GM12873 (cell line): ENCODE data around the gene TBX10.

Experiments
- TF ChIP-seq, protein P1 (sequence below): IDR thresholded peaks from 2 replicates; pipeline ENCODE4 v1.5.1; 2012; ENCODE audit warnings: low read depth, mild to moderate bottlenecking, moderate library complexity, low read length, control low read depth; ENCODE audit not compliant: insufficient read depth; ENCODE audit errors: missing control alignments

The TBX10 gene

GRCh38 chr11:67636962-67637361, 2.6 kb downstream of the TBX10 start:
- TF ChIP-seq, protein P1, sequence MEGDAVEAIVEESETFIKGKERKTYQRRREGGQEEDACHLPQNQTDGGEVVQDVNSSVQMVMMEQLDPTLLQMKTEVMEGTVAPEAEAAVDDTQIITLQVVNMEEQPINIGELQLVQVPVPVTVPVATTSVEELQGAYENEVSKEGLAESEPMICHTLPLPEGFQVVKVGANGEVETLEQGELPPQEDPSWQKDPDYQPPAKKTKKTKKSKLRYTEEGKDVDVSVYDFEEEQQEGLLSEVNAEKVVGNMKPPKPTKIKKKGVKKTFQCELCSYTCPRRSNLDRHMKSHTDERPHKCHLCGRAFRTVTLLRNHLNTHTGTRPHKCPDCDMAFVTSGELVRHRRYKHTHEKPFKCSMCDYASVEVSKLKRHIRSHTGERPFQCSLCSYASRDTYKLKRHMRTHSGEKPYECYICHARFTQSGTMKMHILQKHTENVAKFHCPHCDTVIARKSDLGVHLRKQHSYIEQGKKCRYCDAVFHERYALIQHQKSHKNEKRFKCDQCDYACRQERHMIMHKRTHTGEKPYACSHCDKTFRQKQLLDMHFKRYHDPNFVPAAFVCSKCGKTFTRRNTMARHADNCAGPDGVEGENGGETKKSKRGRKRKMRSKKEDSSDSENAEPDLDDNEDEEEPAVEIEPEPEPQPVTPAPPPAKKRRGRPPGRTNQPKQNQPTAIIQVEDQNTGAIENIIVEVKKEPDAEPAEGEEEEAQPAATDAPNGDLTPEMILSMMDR, result no peak

- TF ChIP-seq, protein P1, result no peak
These were observed 4.4 kb downstream of the TBX10 start for GRCh38 chr11:67635231-67635521.

DNA sequence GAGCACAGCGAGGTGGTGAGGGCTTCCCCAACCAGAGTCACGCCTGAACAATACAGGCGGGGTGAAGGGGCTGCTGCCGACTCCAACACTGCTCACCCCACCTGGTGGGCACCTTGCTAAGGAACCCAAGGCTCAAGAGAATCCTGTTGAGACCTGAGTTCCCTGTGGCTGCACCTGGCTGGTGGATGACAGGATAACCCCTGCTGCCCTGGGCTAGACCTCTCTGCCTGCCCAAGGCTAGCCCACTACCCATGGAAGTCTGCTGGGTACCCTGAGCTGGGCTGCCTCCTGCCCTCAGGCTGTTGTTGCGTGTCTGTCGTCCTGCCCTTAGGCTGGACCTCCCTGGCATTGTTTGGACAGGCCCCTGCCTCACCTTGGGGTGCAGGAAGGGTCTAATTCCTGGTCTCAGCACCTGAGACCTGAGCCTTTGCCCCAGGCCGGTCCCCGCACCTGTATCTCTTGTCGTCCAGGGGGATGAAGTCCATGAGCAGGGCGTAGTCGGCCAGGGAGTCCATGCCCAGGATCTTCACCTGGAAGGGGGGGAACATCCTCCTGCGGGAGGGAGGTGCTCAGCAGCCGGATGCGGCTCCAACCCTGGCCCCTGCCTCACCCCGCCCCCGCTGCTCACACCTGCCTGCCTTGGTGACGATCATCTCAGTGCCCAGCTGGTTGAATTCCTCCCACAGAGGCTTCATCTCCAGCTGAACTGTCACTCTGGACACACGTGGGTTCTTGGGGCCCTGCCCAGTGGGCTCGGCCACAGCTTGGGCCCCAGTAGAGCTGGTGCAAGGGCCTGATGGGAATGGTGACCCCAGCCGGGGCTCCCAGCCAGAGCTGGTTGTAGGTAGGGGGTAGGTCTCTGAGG, 5.0 kb downstream of the TBX10 start:
- TF ChIP-seq, protein P1, result no peak

- TF ChIP-seq, protein P1, result no peak
These were observed 5.7 kb downstream of the TBX10 start for GRCh38 chr11:67633758-67634365.

DNA sequence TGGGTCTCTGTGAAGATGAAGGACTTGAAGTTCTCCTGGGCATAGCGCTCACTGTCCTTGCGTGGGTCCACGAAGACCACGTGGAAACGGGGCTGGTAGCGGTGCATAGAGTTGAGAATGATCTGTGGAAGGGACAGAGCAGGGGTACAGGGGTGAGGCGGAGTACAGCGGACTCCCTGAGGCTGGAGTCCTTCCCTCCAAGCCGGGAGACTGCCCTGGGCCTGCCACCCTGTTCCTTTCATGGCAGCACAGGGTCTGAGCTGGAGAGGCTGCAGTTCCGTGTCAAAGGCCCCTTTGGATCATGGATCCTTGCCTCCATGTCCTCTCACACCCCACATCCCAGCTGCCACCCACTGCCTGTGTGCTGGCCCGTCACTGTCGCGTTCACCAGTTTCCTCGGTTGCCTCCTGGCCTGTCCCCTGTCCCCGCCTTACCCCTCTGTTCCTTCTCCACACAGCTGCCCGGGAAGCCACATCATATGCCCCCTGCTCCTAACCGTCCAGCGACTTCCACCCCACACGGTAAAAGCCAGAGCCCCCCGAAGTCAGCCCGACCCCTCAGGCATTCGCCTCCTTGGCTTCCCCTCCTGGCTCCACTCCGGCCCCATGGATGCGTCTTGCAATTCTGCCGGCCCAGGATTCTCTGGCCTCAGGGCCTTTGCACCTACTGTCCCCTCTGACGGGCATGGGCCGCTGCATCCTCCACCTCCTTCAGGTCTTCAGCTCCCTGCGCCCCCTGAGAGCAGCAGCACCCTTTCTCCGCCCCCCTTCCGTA, 6.4 kb downstream of the TBX10 start:
- TF ChIP-seq, protein P1, result no peak

DNA sequence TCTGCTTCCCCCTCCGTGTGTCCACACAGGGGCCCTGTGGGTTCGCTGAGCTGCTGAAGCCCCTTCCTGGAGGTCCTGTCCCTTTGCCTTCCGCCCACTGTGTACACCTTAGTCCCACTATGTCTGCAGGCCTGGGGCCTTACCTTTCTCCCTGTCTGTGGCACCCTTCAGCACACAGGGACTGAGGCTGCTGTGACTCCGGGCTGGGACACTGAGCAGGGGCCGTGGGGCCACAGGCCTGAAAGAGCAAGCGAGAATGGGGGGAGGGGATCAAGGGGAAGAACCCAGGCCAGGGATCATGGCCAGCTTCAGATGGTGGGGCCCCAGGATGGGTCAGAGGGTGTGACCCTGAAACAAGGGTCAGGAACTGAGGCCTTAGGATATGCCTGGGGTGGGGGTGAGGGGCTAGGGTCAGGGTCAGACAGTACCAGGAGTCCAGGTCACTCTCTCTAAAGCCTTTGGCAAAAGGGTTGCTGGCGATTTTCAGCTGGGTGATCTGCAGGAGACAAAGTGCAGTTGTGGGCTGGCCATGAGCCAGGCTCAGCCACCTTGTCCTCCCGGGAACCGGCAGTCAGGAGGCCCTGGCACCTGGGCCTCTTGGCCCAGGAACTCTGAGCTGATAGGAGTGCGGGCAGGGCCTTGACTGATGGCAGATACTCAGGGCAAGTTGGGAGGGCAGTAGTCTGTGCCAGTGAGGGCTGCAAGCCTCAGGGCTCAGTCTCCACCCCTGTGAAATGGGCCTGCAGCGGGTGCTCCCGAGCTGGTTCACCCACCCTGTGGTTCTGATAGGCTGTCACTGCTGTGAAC, 7.2 kb downstream of the TBX10 start:
- TF ChIP-seq, protein P1, result no peak

GRCh38 chr11:67631853-67632174, 7.7 kb downstream of the TBX10 start:
- TF ChIP-seq, protein P1, result no peak
